GM19372 (cell line): Measurements from ENCODE around the gene NEK5.

Source experiments
- ATAC-seq: cut with Tn5 transposase; IDR thresholded peaks from one replicate; pipeline ENCODE4 v1.9.1; 2021; ENCODE audit warnings: mild to moderate bottlenecking, low read depth, moderate library complexity; ENCODE audit not compliant: unreplicated experiment

NEK5 gene

GRCh38 chr13:52020191-52020590 is 108.7 kb downstream of the NEK5 start:
- ATAC-seq = no peak

GRCh38 chr13:52016296-52016695 is 112.6 kb downstream of the NEK5 start:
- ATAC-seq = no peak

GRCh38 chr13:52012512-52012836 is 116.4 kb downstream of the NEK5 start:
- peak; percentile 0 for ATAC-seq

GRCh38 chr13:52011632-52012511 is 117.0 kb downstream of the NEK5 start, which contains the start of gene ALG11:
TSS of gene ALG11 (plus strand) at chr13:52012398. CDS start at chr13:52012419, 21 bp downstream.
- ATAC-seq = peak; percentile 98

- peak; percentile 0 for ATAC-seq
Measured at GRCh38 chr13:52010890-52011631, 117.8 kb downstream of the NEK5 start, which contains the start of gene ATP7B. TSS of gene ATP7B (minus strand) at chr13:52011450. CDS start at chr13:52011337, 113 bp downstream.

- no peak for ATAC-seq
Measured at GRCh38 chr13:52009946-52010345, 118.9 kb downstream of the NEK5 start.

GRCh38 chr13:52006523-52007245 is 122.2 kb downstream of the NEK5 start:
- ATAC-seq = no peak

- ATAC-seq = no peak
Measured at GRCh38 chr13:52005841-52006522, 122.9 kb downstream of the NEK5 start.

GRCh38 chr13:52004511-52005170 is 124.2 kb downstream of the NEK5 start:
- no peak for ATAC-seq

GRCh38 chr13:52003541-52003940 is 125.3 kb downstream of the NEK5 start:
- no peak for ATAC-seq

GRCh38 chr13:52002361-52002760 is 126.5 kb downstream of the NEK5 start:
- no peak for ATAC-seq

GRCh38 chr13:52001120-52001731 is 127.6 kb downstream of the NEK5 start:
- ATAC-seq = peak; percentile 80

- ATAC-seq = no peak
Measured at GRCh38 chr13:51999921-52000320, 129.0 kb downstream of the NEK5 start.

GRCh38 chr13:51999510-51999911 is 129.4 kb downstream of the NEK5 start:
- ATAC-seq = no peak

GRCh38 chr13:51998723-51999509 is 130.0 kb downstream of the NEK5 start:
- ATAC-seq = no peak

GRCh38 chr13:51997641-51998330 is 131.1 kb downstream of the NEK5 start:
- no peak for ATAC-seq

- no peak for ATAC-seq
Measured at GRCh38 chr13:51997186-51997585, 131.7 kb downstream of the NEK5 start.

- no peak for ATAC-seq
Measured at GRCh38 chr13:51996641-51997040, 132.2 kb downstream of the NEK5 start.
